HEK293 (cell line): Measurements from ENCODE around the gene PRKG1.

Experiments used
- KLF8 ChIP-seq: fragments of 450-650 bp; formaldehyde crosslinking; IDR thresholded peaks from 2 replicates; pipeline ENCODE4 v1.5.1; 2016; ENCODE audit warnings: missing biosample characterization, missing genetic modification characterization
- TCF7L2 ChIP-seq: IDR thresholded peaks from 2 replicates; pipeline ENCODE4 v1.6.1; 2011; ENCODE audit warnings: low read depth, mild to moderate bottlenecking, inconsistent platforms, low read length, moderate library complexity, borderline replicate concordance
- YY1 ChIP-seq: fragments of 450-650 bp; formaldehyde crosslinking; IDR thresholded peaks from 2 replicates; pipeline ENCODE4 v1.5.1; 2018; ENCODE audit warnings: missing biosample characterization, missing genetic modification characterization
- ZNF626 ChIP-seq: fragments of 450-650 bp; sonication (Bioruptor Pico); formaldehyde crosslinking; IDR thresholded peaks from 2 replicates; pipeline ENCODE4 v1.5.1; 2018; ENCODE audit warnings: missing biosample characterization, missing genetic modification characterization, inconsistent platforms

GRCh38 chr10:51879238-51879637 lies 805.0 kb downstream of the PRKG1 start:
- no peak for TF ChIP-seq YY1 (tag by site-specific recombination)
- no peak for TF ChIP-seq KLF8 (tag by site-specific recombination)
- TF ChIP-seq ZNF626 (tag by site-specific recombination): no peak
- TF ChIP-seq TCF7L2: no peak
